DMS 273 (cell line): Measurements from ENCODE around the gene PLCH1.

Source experiments
- DNase-seq: peaks from one replicate; lab custom pipeline; 2025; ENCODE audit not compliant: unreplicated experiment; lab: John Stamatoyannopoulos, UW

The PLCH1 gene

GRCh38 chr3:155326244-155326643 is 418.6 kb downstream of the PLCH1 start:
- no peak for DNase-seq
